T1000 (cell line): ENCODE data around the gene TTLL1.
"Not testable (repeated sequence)": the region's sequence is repeated elsewhere in the genome, so short reads cannot be mapped to it uniquely, and the experiment has no call there.

ENCODE experiments used
- DNase-seq: peaks from one replicate; lab custom pipeline; 2025; ENCODE audit warnings: mixed read lengths; lab: John Stamatoyannopoulos, UW

Gene TTLL1

DNA sequence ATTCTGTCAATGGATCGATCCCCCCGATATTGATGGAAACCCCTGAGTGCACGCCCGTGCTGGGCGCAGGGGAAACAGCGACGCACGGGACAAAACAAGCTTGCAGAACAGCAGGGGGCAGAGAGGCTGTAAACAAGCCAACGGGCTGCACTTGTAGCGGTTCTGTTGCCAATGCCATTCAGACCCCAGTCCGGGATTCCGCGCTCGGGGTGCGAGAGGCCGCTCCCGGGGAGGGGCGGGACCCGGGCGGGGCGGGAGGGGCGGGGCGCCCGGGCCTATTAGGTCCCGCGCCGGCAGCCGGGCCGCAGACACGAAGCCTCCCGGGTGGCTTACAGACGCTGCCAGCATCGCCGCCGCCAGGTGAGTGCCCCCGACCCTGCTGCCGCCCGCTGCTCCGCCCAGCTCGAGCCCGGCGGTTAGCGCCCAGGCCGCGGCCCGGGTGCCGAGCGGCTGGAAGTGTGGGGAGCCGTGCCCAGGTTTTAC lies 21.3 kb upstream of the TTLL1 start, which contains the start of gene BIK:
TSS of gene BIK (plus strand) at position 307 of the 483 bp plus-strand sequence. CDS start 13,273 bp downstream, outside the sequence.
- peak; percentile 18 for DNase-seq

DNA sequence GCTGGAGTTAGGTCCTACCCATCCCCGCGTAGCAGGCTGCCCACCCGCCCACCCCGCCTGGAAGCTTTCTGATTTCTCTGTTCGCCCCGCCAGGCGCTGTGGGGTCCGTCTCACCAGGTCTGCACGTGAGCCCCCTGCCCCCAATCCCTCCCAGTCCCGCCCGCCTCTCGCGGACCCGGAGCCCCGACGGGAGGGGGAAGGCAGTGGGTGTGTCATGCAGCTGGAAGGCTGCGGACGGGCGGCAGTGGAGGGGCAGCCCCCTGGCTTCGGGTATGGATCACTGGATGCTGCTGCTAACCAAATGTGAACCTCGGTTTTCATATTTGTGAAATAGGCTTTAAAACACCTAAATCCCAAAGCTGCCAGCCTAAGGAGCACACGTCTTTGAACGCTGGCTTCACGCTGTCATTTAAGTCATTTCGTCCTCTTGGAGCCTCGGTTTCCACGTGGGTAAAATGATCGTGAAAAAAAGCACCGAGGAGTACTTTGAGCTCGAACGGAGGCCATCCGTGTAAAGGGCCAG lies 20.8 kb upstream of the TTLL1 start:
- peak; percentile 72 for DNase-seq

DNA sequence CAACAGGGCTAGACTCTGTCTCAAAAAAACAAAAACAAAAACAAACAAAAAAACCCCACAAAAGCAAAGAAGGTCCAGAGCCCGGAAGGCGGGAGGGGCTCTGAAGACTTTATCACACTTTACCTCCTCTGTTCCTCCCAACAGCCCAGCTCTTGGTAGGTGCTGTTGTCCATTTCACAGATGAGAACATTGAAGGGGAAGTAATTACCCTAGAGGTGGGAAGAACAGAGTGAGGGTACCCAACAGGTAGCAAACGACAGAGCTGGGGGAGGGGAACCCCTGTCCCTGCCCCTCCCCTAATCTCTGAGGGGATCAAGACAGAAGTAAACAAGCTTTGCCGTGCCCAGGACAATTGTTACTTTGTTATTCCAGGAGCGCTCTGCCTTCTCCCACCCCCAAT lies 20.3 kb upstream of the TTLL1 start:
- no peak for DNase-seq

DNA sequence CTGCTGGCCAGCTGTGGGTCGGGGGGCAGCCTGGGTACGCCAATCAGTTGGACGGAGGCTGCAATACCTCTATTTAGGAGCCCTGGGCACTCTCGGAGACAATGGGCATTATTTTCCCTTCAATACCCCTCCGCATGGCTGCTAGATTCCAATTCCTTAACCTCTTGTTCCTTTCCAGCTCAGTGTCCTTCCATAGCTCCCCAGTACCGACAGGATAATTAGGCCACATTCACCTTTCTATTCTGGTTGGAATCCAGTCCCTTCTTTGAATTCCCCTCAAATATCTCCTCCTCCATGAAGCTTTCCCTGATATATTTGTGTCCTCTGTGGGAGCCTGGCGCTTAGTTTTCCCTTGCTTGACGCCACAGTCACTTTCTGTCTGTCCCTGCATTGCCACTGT lies 17.1 kb upstream of the TTLL1 start:
- no peak for DNase-seq

DNA sequence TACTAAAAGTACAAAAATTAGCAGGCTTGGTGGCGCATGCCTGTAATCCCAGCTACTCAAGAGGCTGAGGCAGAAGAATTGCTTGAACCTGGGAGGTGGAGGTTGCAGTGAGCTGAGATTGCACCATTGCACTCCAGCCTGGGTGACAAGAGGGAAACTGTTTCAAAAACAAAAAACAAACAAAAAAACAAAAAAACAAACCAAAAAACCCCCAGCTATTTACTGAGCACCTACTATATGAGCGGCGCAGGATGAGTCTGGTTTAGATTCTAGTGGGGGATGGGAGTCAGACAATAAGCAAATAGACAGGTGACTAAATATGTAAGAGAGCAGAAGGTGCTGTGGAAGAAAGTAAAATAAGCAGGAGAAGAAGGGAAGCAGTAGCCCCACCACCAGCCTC lies 15.8 kb upstream of the TTLL1 start:
- DNase-seq: not testable (repeated sequence)

DNA sequence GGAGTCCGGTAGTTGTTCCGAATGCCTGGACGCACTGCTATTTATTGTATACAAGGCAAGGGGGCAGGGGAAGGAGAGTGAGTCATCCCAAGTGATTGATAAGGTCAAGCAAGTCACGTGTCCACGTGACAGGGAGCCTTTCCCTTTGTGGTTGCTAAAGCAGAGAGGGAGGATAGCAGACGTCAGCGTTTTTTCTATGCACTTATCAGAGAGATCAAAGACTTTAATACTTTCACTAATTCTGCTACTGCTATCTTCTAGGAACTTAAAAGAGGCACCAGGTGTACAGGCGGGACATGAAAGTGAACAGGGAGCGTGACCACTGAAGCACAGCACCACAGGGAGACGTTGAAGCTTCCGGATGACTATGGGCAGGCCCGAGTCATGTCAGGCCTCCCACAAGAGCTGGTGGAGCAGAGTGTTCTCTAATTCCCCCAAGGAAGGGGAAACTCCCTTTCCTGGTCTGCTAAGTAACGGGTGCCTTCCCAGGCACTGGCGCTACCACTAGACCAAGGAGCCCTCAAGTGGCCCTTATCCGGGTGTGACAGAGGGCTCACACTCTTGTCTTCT lies 14.9 kb upstream of the TTLL1 start:
- DNase-seq: peak; percentile 5

DNA sequence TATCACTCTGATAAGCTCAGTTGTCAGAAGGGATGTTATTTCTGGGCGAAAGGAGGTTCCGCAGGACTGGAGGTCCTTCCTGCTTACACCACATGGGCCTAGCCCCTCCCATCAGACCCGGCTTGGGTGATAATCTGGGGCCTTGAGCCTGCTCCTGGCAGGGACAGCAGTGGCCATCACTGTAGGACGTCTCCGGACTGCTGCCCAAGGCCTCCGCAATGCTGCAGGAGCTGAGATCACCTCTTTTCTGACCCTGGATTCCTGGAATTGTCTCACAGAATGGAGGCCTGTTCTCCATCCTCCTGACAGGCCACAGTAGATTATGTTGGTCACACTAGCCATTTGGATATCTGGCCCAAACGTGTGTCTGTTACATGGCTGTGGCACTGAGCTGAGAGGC lies 12.1 kb upstream of the TTLL1 start:
- no peak for DNase-seq

DNA sequence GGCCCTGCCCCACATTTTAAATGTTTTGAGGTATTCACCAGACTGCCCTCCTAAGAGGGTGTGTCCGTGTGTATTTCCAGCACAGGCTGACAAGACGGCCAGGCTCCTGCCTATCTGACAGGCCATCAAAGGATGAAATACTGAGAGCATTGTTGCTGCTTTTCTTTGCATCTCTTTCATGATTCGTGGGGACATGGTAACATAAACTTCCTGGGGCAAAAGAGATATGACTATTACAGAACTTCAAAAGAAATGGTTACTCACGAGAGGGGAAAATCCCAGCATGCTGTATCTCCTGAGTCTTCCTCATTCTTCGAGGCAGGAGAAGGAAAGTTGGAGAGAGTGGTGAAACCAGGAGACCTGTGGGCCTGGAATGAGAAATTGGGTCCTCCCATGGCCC lies 11.0 kb upstream of the TTLL1 start:
- DNase-seq: no peak

DNA sequence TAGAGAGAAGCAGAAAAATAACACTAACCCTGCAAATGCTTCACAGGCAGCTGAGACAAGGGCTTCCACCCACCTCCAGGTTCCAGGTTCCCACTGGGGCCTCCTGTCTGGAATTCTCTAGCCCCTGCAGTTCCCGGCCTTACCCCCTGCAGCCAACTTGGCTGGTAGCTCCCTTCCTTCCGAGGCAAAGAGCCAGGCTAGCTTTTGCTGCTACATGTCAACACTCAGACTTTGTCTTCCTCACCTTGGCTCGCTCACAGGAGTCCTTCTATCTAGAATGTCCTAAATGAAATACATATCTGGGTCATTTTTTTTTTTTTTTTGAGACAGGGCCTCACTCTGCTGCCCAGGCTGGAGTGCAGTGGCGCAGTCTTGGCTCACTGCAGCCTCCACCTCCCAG lies 9.9 kb upstream of the TTLL1 start:
- no peak for DNase-seq

DNA sequence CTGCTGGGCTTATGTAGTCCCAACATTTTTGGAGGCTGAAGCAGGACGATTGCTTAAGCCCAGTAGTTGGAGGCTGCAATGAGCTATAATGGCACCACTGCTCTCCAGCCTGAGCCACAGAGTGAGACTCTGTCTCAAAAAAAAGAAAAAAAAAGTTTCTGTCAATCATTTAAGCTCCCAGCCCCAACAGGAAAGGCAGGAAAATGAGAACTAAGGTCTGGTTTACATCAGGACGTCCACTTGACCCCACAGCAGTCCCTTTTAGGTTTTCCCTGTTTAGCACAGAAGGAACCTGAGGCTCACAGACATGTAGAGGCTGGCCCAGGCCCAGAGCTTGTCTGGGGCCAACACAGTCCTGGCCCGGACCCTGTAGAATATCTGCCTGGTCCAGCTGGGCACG lies 9.2 kb upstream of the TTLL1 start:
- no peak for DNase-seq

DNA sequence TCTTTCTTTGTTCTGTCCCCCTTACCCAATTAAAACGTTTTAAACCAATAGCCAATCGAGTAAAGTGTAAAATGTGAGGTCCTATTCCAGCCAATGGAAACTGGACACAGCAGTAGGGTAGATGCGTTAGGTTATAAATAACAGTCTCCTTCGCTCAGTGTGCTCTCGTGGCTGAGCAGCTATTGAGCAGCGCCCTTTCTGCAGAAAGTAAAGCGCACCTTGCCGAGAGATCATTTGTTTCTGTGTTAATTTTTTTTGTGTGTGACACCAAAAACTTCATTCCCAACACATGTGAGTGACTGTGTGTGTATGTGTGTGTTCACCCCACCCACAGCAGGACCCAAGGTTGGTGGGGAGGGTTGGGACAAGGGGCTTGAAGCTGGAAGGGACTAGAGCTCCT lies 7.2 kb upstream of the TTLL1 start:
- no peak for DNase-seq

DNA sequence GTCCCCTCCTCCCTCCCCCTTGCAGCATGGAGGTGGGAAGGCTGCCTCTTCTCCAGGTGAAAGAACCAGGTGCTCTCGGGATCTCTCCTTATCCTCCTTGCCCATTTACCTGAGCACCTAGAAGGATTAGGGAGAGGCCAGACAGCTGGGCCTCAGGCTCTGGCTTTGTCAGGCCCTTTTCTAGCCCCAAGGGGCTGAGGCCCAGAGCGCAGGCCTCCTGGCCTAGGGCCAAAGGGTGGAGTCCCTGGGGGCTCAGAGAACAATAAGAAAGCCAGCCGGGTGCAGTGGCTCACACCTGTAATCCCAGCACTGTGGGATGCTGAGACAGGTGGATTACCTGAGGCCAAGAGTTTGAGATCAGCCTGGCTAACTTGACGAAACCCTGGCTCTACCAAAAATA lies 5.4 kb upstream of the TTLL1 start:
- no peak for DNase-seq

DNA sequence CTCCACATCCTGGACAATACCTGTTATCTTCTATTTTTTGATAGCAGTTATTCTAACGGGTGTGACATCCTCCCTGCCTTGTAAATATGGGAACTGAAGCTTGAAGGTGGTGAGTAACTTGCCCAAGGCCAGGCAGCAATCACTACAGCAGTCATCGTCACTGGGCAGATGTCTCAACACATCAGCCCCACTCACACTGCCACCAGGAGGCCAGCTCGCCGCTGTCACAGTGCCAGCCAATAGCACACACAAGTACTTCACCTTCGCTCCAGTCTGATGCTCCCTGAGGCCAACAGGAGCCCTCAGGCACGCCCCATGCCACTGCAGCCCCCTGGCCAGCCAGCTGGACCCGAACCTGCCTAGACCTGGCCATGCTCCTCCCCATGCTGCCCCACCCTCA lies 4.9 kb upstream of the TTLL1 start:
- peak; percentile 68 for DNase-seq

DNA sequence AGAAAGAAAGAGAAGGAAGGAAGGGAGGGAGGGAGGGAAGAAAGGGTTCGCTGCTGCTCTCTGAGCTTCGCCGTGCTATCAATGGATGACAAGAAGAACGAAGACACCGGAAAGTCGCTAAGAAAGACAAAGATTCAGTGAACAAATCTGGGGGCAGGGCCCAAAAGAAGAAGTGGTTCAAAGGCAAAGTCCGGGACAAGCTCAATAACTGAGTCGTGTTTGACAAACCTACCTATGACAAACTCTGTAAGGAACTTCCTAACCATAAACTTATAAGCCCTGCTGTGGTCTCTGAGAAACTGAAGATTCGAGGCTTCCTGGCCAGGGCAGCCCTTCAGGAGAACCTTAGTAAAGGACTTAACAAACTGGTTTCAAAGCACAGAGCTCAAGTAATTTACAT lies 2.9 kb upstream of the TTLL1 start:
- no peak for DNase-seq

DNA sequence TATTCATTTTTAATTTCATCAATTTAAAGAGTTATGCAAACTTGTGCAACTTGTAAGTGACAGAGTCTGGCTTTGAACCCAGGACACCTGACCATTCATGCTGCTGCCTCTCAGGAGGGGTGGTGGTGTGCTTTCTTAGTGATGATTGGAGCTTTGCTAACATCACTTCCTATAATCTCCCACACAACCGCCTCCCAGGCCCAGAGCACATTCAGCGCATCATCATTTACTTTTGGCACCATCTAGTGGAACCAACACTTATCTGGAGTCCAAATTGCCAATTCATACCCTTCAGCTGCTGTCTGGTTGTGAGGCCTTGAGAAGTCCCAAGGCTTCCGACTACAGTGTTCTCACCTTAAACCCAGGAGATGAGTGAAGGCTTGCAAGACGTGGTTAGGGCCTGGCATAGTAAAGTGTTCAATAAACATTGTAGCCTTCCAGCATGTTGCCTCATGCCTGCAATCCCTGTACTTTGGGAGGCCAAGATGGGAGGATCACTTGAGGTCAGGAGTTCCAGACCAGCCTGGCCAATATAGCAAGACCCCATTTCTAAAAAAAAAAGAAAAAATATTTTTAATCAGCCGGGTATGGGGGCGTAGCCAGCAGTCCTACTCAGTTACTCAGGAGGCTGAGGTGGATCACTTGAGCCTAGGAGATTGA lies 1.1 kb upstream of the TTLL1 start:
- peak; percentile 21 for DNase-seq

DNA sequence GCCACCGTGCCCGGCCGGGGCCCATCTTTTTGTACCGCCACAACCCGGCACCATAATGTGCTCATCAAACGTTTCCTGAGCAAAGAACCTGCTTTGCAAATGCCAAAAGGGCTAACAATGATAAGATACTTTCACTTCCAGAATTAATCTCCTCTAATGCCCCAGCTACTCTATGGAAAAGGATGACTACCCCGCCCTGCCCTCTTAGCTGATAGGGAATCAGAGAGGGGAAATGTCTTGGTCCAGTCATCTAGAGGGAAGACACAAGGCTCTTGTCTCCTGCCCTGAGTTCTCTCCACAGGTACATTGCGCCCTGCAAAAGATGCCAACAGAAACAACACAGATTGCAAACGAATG lies 586 bp downstream of the TTLL1 start:
- no peak for DNase-seq

DNA sequence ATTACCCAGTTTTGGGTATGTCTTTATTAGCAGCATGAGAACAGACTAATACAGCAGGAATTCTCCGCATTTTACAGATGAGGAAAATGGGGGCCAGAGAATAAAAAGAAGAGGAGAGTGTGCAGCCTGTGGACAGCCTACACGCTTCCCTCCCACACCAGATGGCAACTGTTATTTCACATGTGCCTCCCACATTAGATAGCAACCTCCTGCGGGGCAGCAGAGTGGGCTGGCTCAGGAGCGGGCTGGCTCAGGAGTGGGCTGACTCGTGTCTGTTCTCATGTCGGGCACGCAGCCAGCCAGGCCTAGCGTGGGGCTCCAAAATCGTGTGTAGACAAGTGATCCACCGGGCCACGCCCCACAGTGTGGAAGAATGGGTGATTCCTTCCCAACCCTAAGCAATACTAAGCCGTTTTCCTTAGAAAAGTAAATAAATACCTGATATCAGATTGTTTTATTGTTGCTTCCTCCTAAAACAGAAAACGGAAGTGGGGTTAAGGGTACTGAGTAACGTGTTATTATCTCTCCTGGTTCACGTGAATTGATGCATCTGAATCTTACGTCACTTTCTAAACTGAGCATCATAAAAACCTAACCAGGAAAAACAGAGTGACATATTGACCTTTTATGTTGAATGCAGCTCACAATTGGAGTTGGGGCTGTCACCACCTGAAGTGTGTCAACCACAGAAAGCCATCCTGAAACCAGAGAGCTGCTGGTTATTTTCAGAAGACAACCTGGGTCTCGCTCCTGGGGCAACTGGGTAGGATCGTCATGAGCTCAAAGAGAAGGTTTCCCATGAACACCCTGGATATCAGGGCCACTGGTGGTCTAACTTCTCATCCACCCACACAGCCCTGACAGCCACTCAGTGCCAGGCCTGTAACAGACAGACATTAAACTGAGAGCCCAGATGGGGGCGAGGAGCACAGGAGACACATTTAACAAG lies 3.3 kb downstream of the TTLL1 start:
- no peak for DNase-seq

DNA sequence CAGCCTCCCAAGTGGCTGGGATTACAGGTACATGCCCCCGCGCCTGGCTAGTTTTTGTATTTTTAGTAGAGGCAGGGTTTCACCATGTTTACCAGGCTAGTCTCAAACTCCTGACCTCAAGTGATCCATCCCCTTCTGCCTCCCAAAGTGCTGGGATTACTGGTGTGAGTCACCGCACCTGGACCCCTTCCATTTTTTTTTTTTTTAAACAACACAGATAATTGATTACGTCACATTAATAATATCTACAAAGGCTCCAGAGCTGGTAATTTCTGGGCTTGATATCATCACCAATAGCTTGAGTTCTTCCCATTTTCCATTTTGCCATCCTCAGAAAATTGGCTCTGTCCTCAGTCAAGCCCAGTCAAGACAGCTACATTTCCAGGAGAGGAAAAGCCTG lies 7.2 kb downstream of the TTLL1 start:
- no peak for DNase-seq

DNA sequence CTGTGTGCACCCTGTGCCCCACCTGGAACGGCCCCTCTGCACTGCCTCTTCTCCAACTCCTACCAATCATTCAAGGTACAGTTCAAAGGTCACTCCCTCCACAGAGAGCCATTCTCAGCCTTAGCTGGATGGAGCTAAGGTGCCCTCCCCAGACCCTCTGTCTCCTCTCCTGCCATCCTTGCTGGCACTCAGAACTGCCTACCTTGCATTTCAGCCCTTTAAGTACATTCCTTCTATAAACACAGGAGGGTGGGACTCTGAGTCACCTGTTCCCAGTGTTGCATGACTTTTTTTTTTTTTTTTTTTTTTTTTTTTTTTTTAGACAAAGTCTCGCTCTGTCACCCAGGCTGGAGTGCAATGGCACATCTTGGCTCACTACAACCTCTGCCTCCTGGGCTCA lies 8.6 kb downstream of the TTLL1 start:
- DNase-seq: no peak

DNA sequence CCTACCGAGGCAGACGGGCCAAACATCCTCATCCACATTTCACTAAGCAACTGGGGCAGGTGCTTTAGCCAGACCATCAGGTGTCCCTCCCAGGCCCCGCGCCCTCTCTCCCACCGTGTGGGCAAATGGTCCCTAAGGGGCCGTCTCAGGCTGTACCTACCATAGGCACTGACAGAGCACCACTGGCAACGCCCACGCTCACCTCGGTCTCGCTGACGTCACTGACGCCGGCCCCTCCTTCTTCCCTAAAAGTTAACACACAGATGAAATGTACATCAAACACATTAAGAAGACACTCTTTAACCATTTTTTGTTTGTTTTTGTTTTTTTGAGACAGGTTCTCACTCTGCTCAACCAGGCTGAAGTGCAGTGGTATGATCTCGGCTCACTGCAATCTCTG lies 9.4 kb downstream of the TTLL1 start:
- no peak for DNase-seq

DNA sequence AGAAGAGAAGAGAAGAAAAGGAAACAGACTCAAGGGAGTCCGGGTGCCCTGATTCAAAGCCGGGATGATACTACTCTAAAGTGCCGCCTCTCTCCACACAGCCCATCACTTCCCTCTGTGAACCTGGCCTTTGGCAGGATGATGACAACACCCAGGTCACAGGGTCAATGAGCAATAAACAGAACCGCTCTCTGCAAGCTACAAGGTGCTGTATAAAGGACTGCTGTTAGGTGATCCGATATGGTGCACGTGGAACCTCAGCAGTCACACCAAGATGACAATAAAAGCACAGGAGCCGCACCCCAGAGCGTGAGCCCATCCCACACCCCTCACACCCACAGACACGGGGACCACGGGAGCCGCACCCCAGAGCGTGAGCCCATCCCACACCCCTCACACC lies 10.7 kb downstream of the TTLL1 start:
- no peak for DNase-seq

DNA sequence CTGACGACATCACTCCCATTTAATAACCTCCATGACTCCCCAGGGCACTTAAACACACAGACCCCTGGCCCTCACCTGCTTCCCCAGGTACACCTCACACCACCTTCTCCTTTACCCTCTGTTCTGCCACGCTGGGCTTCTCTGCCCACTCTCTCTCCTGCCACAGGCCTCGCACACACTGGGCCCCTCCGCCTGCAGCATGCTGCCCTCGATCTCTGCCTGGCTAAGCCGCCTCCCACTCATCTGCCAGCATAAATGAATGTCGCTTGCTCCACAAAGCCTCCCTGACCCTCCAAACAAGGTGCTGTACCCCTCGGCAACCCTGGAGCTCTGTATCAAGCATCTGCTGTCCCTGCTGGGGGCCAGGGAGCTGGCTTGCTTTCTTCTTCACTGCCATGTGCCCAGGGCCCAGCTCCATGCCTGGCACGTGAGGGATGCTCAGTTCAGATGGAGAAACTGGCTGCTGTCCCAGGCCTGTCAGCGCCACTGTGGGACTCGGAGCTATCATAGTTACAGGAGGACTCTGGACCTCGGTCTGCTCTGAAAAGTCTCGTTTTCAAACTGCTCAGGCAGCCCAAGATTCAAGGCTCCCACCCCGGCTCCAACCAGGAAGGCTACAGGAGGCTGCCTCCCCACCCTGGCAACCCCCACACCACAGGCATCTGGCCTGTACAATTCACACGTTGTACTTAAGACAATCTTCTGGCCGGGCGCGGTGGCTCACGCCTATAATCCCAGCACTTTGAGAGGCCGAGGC lies 11.9 kb downstream of the TTLL1 start:
- no peak for DNase-seq
